ENCODE results near the gene TRIM24.
"Not testable (repeated sequence)": the region's sequence is repeated elsewhere in the genome, so short reads cannot be mapped to it uniquely, and the experiment has no call there.

TRIM24 gene

GRCh38 chr7:138417764-138418163, 42.3 kb upstream of the TRIM24 start:
- H4K20me1 ChIP-seq (ENCODE audit: insufficient read depth, low read length): no peaks in the 10 kb centered on the region
- no peak overlapping the region for H3K4me2 ChIP-seq (ENCODE audit: low read depth, low read length)
- TF ChIP-seq EZH2phosphoT487 (IDR thresholded peaks at IDR 0.05; ENCODE audit: low read length) (no peak), EZH2 (optimal IDR thresholded peaks at IDR 0.05; ENCODE audit: low read depth, low read length) (no peak), CTCF (IDR thresholded peaks at IDR 0.05; ENCODE audit: low read length) (no peak)
- H3K9ac ChIP-seq (ENCODE audit: low read length): no peak overlapping the region
- no peak overlapping the region for H2AFZ ChIP-seq (ENCODE audit: low read length)
- no peaks in the 10 kb centered on the region for H3K79me2 ChIP-seq (ENCODE audit: low read length)
- H3K4me3 ChIP-seq (ENCODE audit: low read length): no peak overlapping the region
- H3K36me3 ChIP-seq (replicated peaks; ENCODE audit: insufficient read depth, low read length): no peaks in the 10 kb centered on the region
- H3K9me3 ChIP-seq (replicated peaks; ENCODE audit: insufficient read depth, low read length): no peaks in the 10 kb centered on the region
- DNase-seq: no peak
- no peaks in the 10 kb centered on the region for H3K27me3 ChIP-seq (replicated peaks; ENCODE audit: insufficient read depth, low read length)
- H3K27ac ChIP-seq (ENCODE audit: low read length): no peak overlapping the region
- H3K9me2 ChIP-seq (replicated peaks; ENCODE audit: insufficient read depth, low read length): no peaks in the 10 kb centered on the region
- no peaks in the 10 kb centered on the region for H3F3A ChIP-seq (ENCODE audit: insufficient read depth, low read length)
- H3K4me1 ChIP-seq (ENCODE audit: low read length): no peaks in the 10 kb centered on the region

- not testable (repeated sequence) for H3K4me1 ChIP-seq (ENCODE audit: low read length); H2AFZ ChIP-seq (ENCODE audit: low read length); H3K9me2 ChIP-seq (replicated peaks; ENCODE audit: insufficient read depth, low read length); H4K20me1 ChIP-seq (ENCODE audit: insufficient read depth, low read length); DNase-seq; H3K79me2 ChIP-seq (ENCODE audit: low read length); H3K36me3 ChIP-seq (replicated peaks; ENCODE audit: insufficient read depth, low read length); H3K4me3 ChIP-seq (ENCODE audit: low read length); H3K27ac ChIP-seq (ENCODE audit: low read length); H3K9ac ChIP-seq (ENCODE audit: low read length); H3K27me3 ChIP-seq (replicated peaks; ENCODE audit: insufficient read depth, low read length); H3K9me3 ChIP-seq (replicated peaks; ENCODE audit: insufficient read depth, low read length); H3K4me2 ChIP-seq (ENCODE audit: low read depth, low read length); H3F3A ChIP-seq (ENCODE audit: insufficient read depth, low read length)
Measured at GRCh38 chr7:138418403-138418802, 41.7 kb upstream of the TRIM24 start.

DNA sequence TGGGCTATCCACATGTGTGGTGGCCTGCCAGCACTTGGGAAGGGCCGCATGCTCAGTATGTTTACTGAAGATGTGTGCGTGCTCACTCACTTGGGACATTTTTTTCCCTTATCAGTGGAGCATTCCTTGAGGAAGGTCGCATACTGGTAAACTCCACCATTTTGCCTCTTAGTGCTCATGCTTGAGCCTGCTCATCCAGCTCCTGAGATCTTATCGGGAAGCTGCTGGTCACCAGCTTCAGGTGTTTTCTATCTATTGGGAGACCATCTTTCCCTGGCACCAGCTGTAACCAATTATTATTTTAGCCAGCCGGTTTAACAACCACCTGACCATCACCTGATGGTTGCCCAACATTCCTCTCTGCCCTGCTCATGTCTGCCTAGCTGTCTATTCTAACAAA, 35.0 kb upstream of the TRIM24 start:
- TF ChIP-seq EZH2 (optimal IDR thresholded peaks at IDR 0.05; ENCODE audit: low read depth, low read length): no peak
- TF ChIP-seq CTCF (IDR thresholded peaks at IDR 0.05; ENCODE audit: low read length): no peak
- no peak for TF ChIP-seq EZH2phosphoT487 (IDR thresholded peaks at IDR 0.05; ENCODE audit: low read length)
- Histone ChIP-seq H2AFZ (ENCODE audit: low read length) (no peak overlapping the region), H3K4me2 (ENCODE audit: low read depth, low read length) (no peak overlapping the region), H3K9ac (ENCODE audit: low read length) (no peak overlapping the region), H3K4me3 (ENCODE audit: low read length) (no peak overlapping the region), H3F3A (ENCODE audit: insufficient read depth, low read length) (no peaks in the 10 kb centered on the region), H3K4me1 (ENCODE audit: low read length) (no peaks in the 10 kb centered on the region), H3K79me2 (ENCODE audit: low read length) (no peaks in the 10 kb centered on the region), H3K9me2 (replicated peaks; ENCODE audit: insufficient read depth, low read length) (no peaks in the 10 kb centered on the region), H3K27ac (ENCODE audit: low read length) (no peak overlapping the region), H3K27me3 (replicated peaks; ENCODE audit: insufficient read depth, low read length) (no peaks in the 10 kb centered on the region), H3K36me3 (replicated peaks; ENCODE audit: insufficient read depth, low read length) (0 out of 2 replicates have a peak, but pooled peaks cover 3% of the 10 kb centered on the region), H4K20me1 (ENCODE audit: insufficient read depth, low read length) (no peaks in the 10 kb centered on the region), H3K9me3 (replicated peaks; ENCODE audit: insufficient read depth, low read length) (no peaks in the 10 kb centered on the region)
- DNase-seq: no peak

DNA sequence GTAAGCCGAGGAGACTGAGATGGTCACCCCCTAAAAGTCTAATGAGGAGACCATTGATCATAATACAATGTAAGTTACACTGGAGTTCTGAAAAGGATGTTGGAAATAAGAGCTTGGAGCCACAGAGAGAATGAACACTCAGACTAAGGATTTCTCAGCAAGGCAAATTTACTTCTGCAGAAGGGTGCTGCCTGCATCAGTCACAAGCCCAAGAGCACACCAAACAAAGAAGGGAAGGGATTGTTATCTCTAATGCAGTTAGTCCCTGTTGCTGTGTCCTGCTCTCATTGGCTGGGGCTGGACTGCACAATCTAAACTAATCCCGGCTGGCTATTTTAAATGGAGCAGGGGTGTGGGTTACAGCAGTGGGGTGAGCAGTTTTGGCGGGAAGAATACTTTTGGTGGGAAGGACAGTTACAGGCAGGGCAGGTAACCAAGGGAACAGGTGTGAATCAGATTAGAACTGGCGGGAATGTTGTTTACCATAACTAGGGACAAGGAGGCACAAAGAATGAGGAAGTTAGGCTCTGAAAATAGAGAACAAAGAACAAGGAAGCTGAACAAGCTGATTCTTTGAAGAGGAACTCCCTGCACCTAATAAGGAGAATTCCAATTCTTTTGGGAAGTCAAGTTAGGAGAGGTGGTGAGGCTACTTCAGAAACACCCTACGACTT, 30.3 kb upstream of the TRIM24 start:
- H4K20me1 ChIP-seq (ENCODE audit: insufficient read depth, low read length): no peaks in the 10 kb centered on the region
- H3K79me2 ChIP-seq (ENCODE audit: low read length): no peaks in the 10 kb centered on the region
- H3K27me3 ChIP-seq (replicated peaks; ENCODE audit: insufficient read depth, low read length): no peaks in the 10 kb centered on the region
- no peak overlapping the region for H2AFZ ChIP-seq (ENCODE audit: low read length)
- H3K36me3 ChIP-seq (replicated peaks; ENCODE audit: insufficient read depth, low read length): 0 out of 2 replicates have a peak, but pooled peaks cover 3% of the 10 kb centered on the region
- H3K9me3 ChIP-seq (replicated peaks; ENCODE audit: insufficient read depth, low read length): no peaks in the 10 kb centered on the region
- DNase-seq: no peak
- no peaks in the 10 kb centered on the region for H3F3A ChIP-seq (ENCODE audit: insufficient read depth, low read length)
- H3K4me2 ChIP-seq (ENCODE audit: low read depth, low read length): no peak overlapping the region
- H3K9me2 ChIP-seq (replicated peaks; ENCODE audit: insufficient read depth, low read length): no peaks in the 10 kb centered on the region
- H3K27ac ChIP-seq (ENCODE audit: low read length): no peak overlapping the region
- no peaks in the 10 kb centered on the region for H3K4me1 ChIP-seq (ENCODE audit: low read length)
- no peak for TF ChIP-seq EZH2phosphoT487 (IDR thresholded peaks at IDR 0.05; ENCODE audit: low read length)
- no peak for TF ChIP-seq CTCF (IDR thresholded peaks at IDR 0.05; ENCODE audit: low read length)
- TF ChIP-seq EZH2 (optimal IDR thresholded peaks at IDR 0.05; ENCODE audit: low read depth, low read length): no peak
- H3K9ac ChIP-seq (ENCODE audit: low read length): no peak overlapping the region
- no peak overlapping the region for H3K4me3 ChIP-seq (ENCODE audit: low read length)

Data from MM.1S (cell line).